Measurements from ENCODE around the gene GNPTAB.
"Not testable (repeated sequence)": the region's sequence is repeated elsewhere in the genome, so short reads cannot be mapped to it uniquely, and the experiment has no call there.

Gene GNPTAB

DNA sequence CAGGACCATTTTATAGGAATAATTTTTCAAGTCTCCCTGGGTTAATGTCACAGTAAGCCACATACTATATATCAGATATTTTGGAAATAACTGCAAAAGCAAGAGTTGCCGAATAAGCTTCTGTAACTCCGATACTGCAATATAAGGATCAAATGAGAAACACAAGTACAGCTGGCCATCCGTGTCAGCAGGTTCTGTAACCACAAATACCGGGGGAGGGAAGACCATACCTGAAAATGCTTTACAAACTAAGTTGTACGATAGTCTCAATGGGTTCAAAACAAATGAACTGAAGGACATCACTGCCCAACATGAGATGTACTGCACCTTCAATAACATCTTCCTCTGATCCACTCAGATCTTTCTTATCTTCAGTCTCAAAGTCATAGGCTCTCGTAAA is 93.3 kb downstream of the GNPTAB start:
- no peak for DNase-seq (ENCODE audit: low read depth)

DNA sequence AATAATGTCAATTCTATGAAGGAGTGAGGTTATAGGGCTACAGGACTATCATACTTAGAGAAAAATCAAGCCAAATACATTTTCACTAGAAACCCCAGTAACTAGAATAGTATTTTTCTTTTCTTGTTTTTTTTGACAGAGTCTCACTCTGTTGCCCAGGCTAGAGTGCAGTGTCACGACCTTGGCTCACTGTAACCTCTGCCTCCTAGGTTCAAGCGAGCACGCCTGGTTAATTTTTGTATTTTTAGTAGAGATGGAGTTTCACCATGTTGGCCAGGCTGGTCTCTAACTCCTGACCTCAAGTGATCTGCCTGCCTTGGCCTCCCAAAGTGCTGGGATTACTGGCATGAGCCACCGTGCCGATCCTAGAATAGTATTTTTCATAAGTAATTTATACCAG is 96.3 kb downstream of the GNPTAB start:
- DNase-seq (ENCODE audit: low read depth): not testable (repeated sequence)

DNA sequence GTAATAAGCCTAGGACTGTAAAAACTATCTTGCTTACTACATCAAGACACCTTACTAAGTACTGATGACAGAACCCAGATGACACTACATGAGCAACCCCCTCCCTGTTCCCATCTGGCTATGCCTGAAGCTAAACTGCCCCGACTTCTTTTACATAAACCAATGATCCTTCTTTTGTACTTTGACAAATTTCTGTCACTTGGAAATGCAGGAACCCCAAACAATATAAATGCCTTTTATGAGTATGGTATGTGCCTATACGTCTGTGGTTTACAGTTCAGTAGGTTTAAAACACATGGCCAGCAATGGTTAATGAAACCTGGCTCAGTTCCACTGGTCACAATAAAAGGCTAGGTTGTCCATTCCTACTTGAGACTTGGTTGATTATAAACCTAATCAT is 97.6 kb downstream of the GNPTAB start:
- DNase-seq (ENCODE audit: low read depth): no peak

DNA sequence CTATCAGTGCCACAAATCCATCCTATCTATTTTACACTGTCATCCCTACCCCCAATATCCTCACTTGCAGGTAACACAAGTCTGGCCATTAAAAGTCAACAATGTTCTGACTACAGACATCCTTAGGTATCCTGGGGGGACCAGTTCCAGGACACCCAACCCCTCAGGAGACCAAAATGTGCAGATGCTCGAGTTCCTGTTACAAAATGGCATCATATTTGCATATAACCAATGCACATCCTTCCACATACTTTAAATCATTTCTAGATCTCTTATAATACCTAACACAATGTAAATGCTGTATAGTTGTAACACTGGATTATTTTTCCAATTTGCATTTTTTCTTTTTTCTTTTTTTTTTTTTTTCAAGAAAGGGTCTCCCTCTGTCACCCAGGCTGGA is 98.4 kb downstream of the GNPTAB start:
- DNase-seq (ENCODE audit: low read depth): no peak

DNA sequence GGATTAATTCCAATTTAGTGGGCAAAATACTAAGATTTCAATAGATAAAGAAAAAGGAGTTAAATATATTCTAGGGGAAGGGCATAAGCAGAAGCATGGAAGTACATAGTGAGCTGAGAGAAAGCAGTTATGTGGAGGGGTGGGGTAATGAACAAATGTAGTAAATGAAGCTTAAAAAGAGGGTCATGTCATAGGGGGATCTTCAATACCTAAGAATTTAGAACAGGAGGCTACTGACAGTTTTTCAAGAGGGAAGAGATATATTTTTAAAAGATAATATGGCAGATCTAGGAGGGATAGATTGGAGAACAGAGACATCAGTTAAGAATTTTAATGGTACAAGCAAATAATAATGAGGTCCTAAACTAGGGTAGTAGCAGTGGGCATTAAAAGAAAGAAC is 100.9 kb downstream of the GNPTAB start:
- DNase-seq (ENCODE audit: low read depth): no peak

DNA sequence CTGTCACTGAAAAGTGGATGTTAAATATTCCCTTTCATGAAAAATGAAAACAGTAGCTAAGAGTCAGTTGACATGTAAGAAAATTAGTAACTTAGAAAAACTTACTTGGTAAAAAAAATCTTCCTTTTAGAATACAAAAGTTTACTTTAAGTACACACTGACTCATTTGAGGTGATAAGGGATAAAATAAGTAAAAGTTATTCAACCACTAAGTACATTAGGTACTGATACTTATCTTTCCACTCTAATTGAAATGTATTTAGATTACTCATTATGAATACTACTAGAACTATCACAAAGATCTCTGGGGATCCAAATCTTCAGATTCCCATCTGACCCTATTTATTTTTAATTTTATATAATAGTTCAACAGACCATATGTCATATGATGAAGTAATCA is 103.7 kb downstream of the GNPTAB start:
- no peak for DNase-seq (ENCODE audit: low read depth)

DNA sequence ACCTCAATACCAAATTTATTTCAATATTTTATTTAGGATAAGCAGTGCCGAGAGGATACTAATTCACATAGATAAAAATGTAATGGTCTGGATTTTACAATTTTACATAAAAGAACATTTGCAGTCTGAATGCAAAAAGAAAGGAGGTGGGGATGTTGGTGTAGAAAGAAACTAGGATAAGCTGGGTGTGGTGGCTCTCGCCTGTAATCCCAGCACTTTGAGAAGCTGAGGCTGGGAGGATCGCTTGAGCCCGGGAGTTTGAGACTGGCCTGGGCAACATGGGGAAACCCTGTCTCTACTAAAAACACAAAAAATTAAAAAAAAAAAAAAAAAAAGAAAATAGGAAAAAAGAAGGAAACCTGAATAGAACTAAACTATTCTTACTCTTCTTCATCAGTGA is 108.4 kb downstream of the GNPTAB start:
- no peak for DNase-seq (ENCODE audit: low read depth)

DNA sequence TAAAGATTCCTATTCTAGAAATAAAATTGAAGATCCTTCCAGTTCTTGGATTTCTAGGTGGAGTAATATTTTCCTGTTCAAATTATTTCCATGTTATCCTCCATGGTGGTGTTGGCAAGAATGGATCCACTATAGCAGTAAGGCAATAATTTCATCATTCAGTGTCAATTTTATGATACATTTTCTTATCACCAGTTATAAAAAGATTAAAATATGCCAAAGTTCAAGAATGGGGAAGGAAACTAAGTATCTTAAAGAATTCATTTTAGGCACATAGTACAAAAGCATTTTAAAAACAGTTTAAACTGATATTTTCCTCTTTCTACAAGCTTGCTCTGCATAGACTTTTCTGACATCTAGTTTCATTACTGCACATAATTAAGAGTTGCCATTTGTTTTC is 110.6 kb downstream of the GNPTAB start:
- DNase-seq (ENCODE audit: low read depth): no peak

DNA sequence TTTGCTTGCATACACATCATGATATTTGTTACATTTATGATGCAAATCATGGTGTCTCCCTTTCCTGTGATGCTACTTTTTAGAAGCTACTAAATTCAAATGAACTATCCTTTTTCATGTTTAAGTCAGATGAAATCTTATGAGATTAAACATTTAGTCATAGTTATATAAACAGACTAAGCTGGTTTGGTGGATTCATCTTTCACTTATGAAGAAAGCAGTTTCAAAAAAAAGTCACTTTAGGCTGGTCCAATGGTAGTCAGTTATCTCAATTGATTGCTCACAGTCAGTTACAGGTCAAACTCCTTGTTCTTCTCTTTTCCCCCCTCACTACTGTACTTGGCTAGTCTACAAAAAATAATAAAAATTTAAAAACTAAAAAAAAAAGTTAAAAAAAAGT is 111.2 kb downstream of the GNPTAB start:
- DNase-seq (ENCODE audit: low read depth): no peak

DNA sequence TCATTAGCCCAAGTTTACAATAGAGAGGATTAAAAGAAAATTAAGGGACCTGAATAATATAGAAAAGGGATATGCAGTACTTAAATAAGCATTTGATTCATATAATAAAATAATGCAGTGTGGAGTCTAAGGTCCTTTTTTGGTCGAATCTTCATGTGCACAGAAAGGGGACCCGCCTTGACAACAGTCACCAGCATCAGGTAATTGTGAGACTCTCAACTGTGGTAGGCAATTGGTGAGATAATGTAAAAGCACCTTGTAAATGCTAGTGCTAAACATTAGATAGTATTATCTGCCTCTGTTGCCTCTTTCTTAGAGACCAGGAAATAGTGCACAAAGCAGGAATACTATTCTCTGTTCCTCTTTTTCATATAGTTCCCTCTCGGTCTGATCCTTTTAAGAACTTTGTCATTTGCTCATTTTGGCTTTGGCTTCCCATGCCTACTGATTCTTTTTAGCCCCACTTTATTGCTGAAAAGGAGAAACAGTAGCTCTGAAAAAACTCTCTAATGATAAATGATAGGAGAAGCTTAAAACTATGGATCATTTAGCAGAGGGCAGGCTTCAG is 115.8 kb downstream of the GNPTAB start:
- no peak for DNase-seq (ENCODE audit: low read depth)

DNA sequence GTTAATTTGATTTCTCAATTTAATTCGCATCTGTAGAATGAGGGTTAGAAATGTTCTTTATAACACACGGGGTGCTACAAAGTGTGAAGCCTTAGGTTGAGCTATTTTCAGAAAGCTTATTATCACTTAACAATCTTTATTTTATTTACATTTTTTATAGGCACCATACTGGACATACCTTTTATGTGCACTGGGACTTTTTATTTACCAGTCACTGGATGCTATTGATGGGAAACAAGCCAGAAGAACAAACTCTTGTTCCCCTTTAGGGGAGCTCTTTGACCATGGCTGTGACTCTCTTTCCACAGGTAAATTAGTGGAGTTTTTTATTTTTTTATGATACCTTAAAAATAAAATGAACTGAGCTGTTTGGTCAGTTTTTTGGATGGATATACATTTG is 116.8 kb downstream of the GNPTAB start:
- no peak for DNase-seq (ENCODE audit: low read depth)

DNA sequence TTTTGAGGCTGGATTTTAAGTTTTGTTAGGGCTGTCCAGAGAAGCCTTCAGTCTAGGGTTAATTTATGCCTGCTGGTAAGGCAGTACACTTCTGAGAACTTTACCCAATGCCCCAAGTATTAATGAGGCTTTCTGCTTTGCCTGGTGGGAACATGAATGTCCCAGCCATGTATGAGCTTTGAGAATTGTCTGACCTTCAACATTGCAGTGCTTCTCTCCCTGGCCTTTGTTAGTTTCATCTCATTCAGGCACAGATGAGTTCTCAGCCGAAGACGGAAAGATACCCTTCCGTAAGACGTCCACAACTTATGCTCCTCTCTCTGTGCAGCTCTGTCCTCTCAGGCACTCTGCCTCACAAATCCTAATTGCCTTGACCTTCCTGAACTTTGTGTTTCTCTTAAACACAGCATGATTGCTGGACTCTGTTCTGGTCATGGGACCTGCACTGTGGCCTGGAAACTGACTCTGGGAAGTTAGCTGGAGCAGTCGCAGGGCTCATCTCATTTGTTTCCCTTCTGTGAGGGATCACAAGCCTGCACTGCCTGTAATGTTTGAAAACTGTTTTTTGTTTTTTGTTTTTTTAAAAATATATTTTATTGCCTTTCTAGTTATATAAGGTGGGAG is 117.6 kb downstream of the GNPTAB start:
- no peak for DNase-seq (ENCODE audit: low read depth)

DNA sequence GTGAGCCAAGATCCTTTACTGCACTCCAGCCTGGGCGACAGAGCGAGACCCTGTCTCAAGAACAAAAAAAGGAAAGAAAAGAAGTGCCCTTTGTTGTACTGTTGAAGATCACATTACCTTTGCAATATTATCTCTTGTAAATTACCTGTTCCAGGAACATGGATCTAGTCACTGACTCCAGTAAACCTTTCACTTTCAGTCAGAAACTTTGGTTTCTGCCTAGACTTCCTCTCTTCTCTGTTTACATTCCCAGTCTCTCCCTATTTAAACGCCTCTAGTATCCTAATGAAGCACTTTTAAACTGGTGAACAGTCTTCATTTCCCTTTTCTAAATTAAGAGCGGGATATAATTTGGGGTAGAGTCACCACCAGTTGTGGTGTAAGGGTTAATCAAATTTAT is 120.5 kb downstream of the GNPTAB start:
- no peak for DNase-seq (ENCODE audit: low read depth)

DNA sequence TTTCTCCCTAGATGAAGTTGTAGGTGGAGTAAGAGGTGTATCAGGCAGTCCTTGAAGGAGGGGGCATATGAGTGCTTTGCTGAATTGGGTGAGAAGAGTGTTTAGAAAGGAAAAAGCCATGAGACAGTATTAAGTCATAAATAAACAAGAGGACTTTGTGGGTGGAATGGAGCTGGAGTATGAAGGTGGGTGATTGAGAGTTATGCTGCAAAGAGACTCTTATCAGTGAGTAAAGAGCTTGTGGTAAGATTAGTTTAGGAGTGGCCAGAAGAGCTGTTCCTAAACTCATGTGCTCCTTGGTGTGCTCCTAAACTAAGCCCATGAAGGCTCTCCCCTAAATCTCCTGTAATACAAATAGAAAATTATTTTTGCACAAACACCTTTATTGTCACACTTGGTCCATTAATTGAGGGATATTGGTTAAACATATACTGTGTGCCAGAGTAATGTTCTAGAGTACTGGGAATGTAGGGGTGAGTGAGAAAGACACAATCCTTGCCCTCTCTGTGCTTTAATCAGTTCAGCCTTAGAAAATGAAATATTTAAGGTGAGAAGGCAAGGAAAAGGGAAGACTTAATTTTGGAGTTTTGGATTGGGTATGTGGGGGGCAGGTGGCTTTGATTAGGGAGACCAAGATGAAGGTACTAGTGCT is 123.5 kb downstream of the GNPTAB start:
- DNase-seq (ENCODE audit: low read depth): no peak

DNA sequence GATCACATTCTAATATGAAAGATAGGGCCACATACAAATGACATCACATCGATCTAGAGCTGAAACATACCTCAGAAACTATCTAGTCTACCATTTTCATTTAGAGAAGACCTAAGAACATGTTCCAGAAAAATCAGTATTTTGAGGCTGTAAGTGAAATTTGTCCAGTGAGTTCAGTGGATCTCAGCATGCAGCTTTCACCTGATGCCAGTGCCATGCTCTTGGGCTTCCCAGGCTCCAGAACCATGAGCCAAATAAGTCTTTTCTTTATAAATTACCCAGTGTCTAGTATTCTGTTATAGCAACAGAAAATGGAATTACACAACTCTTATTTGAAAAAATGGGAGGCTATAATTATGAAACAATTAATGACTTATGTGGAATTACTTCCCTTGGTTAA is 124.4 kb downstream of the GNPTAB start:
- no peak for DNase-seq (ENCODE audit: low read depth)

DNA sequence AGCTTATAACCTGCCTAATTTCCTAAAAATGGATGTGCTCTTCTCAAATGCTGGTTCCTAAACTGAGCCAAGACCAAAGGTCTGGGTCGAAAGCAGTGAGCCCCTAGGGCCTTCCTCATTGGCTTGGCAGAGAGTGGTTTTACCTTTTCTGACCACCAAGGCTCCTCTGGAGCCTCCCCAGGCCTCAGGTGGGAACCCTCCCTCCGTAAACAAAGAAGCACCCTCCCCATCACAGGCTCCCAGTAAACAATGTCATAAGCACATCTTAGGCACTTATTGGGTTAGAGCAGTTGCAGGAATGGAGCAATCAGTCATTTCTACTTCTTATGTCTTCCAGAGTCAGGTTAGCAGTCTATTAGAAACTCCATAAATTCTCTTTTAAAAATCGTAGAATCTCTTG is 127.3 kb downstream of the GNPTAB start:
- no peak for DNase-seq (ENCODE audit: low read depth)

DNA sequence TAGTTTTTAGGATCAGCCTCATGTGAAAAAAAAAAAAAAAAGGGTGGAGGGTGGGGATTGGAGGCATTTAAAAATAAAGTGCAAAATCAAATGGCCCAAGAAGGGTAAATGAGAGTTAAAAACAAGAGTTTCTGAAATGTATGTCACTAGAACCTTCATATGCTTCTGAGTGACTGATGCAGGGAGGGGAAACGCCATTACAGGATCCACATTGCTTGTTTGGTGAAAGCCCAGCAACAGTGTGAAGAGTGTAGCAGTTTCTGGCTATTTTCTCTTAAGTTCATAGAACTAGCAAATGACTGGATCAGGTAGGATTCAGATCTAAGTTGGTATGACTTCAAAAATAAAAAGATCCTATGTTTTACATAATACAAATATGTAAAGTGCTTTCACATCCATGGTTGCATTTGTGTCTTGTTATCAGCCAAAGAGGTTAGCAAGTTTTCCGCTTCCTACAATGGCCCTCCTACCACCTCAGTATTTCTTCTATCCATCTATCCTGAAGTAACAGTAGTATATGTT is 130.4 kb downstream of the GNPTAB start:
- no peak for DNase-seq (ENCODE audit: low read depth)

DNA sequence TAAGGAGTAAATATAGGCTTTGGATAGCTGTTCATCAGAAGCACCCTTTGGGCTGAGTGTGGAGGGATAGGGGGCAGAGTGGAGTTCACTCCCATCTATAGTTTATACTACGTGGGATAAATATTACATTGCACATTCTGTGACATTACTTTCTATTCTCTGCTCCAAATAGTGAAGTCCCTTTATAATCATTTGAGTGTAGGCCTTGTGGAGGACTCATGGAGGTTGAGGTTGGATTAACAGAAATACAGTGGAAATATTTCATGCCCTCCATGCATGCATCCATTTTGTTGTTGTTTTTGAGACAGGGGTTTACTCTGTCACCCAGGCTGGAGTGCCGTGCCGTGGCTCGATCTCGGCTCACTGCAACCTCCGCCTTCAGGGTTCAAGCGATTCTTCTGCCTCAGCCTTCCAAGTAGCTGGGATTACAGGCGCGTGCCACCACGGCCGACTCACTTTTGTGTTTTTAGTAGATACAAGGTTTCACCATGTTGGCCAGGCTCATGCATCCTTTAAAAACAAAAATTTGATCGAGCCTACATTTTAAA is 131.9 kb downstream of the GNPTAB start:
- DNase-seq (ENCODE audit: low read depth): no peak

DNA sequence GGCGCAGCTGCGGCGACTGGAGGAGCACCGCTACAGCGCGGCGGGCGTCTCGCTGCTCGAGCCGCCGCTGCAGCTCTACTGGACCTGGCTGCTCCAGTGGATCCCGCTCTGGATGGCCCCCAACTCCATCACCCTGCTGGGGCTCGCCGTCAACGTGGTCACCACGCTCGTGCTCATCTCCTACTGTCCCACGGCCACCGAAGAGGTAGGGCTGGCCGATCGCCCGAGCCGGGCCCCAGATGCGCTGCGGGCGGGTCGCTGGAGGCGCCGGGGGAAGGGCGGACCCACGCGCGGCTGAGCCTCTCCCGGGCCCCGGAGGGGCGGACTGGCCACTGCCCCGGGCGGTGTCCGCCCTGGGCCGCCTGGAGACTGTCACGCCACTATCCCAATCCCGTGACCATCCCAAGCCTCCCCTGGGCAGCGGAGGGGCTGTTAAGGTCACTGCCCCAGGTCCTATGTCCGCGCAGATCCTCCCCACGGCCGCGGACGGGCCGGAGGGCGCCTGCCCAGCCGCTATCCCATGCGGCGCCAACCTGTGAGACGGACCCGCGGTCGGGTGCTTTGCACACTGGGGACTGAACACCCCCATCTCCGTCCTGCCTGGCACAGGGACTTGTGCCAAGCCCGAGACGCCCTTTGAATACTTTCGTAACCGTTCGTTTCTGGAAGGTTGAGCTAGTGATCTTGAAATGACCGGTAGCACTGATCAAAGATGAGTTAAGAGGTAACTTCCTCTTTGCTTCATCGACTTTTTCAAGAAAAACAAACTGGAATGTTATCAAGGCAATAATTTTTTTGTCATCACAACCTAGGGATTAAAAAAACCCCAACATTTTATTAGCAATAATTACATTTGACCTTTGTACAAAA is 132.6 kb downstream of the GNPTAB start:
- peak; percentile 4 for DNase-seq (ENCODE audit: low read depth)

DNA sequence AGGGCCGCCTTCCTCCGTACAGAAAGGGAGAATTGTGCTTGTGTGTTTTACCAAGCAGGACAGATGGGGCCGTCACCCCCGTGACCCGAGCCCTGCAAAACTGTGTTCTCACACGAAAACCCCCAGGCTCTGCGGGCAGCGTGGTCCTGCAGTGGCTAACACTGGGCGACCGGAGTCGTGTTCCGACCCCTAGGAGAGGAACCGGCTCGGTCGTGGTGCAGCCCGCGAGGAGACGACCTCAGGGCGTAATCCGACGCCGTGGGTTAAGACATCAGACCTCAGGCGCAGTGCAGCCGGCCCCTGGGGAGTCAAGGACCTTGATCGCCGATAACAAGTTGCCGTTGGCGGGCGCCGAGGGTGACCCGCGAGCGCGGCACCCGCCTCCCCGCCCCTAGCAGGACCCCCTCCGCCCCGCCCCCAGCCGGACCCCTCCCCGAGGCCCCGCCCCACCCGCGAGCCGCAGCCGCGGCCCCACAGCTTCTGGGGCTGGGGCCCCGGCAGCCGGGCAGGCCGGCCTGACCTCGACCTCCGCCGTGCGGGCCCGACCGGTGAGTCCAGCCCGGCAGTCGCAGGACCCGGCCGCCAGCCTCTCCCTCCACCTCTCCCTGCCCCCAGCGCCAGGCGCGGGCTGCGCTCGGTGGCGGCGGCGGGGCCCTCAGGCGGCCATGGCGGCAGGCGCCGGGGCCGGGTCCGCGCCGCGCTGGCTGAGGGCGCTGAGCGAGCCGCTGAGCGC is 133.4 kb downstream of the GNPTAB start, which contains the start of gene CHPT1:
TSS of gene CHPT1 (plus strand) at position 444 of the 733 bp plus-strand sequence. CDS start at position 666, 222 bp downstream.
- peak; percentile 46 for DNase-seq (ENCODE audit: low read depth)
